ENCODE results near the gene AXL. TPM values are rescaled to one million over a fixed set of nuclear protein-coding genes. Genes with fewer than 3 reads are reported as not detected.

The AXL gene
- total and polyA plus RNA-seq, 9 of the 15 experiments (the other 6 are each of a cell fraction or from before 2014, with no cell fraction given) = 0.80 to 6.6 (median 1.6) TPM

DNA sequence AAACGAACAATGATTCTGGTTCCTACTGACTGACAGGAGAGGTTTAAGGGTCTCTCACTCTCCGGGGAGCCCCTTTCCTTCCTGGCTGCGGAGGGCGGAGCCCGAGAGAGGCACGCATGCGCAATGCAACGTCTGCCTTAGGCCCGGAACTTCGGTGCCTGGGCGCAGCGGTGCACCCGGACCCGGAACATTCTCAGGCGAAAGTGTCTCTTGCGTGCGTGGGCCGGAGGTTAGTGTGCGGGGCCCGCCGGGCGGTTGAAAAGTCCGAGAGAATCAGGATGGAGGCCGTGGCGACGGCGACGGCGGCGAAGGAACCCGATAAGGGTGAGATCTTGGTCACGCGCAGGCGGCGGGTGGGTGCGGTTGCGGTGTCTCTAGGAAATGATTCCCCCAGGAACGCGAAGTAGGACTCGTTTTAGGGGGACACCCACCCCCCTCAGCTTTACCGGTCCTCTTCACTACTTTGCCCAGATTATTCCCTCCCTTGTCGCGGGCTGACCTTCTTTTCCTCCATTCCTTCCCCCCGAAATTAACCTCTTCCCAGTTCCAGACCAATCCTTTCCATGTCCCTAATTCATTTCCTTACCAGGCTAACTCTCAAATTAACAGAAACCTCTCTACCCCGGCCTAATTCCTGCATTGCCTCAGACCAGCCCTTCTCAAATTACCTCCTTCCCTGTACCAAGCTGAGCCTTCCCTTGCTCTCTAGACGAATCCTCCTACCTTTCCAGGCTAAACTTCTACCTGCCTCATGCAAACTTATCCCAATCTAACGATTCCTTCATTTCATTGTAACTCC, 91.2 kb downstream of the AXL start, which contains the start of gene CCDC97 (continued):
- TF ChIP-seq CBX1 (IDR thresholded peaks at IDR 0.05; ENCODE audit: low read depth) (peak; percentile 72; the same call in 1 of the 2 replicates), ESRRA (IDR thresholded peaks at IDR 0.05; ENCODE audit: borderline replicate concordance, low read depth) (peak; percentile 90), IRF2 (CRISPR knock-in tag; IDR thresholded peaks at IDR 0.05) (no peak), NCOA2 (IDR thresholded peaks at IDR 0.05; ENCODE audit: partially characterized antibody in 2 of 2) (no peak), STAT5A (IDR thresholded peaks at IDR 0.05; ENCODE audit: borderline replicate concordance, low read length) (no peak; the same call in 1 of the 2 replicates), FUS (optimal IDR thresholded peaks at IDR 0.05; ENCODE audit: low read depth, low read length) (no peak), ADNP (tag; IDR thresholded peaks at IDR 0.05) (no peak), MYNN (IDR thresholded peaks at IDR 0.05) (peak; percentile 86), MYNN (CRISPR knock-in tag; IDR thresholded peaks at IDR 0.05) (no peak), HDAC8 (tag; IDR thresholded peaks at IDR 0.05) (no peak; the same call in 1 of the 2 replicates), TEAD2 (tag; IDR thresholded peaks at IDR 0.05) (no peak), GTF2E2 (tag; IDR thresholded peaks at IDR 0.05) (peak; percentile 93), BRCA1 (IDR thresholded peaks at IDR 0.05) (no peak), BRCA1 (CRISPR knock-in tag; IDR thresholded peaks at IDR 0.05) (no peak), NFIX (CRISPR knock-in tag; IDR thresholded peaks at IDR 0.05; ENCODE audit: low read depth) (no peak), TRIM28 (IDR thresholded peaks at IDR 0.05) (no peak; the same call in none of the 2 replicates), ZNF699 (CRISPR knock-in tag; IDR thresholded peaks at IDR 0.05; ENCODE audit: insufficient replicate concordance) (no peak), PHF8 (IDR thresholded peaks at IDR 0.05; ENCODE audit: borderline replicate concordance, low read length) (peak; percentile 91; the same call in 1 of the 2 replicates), BMI1 (IDR thresholded peaks at IDR 0.05; ENCODE audit: low read length) (peak; percentile 14; the same call in 1 of the 2 replicates), DMBX1 (CRISPR knock-in tag; IDR thresholded peaks at IDR 0.05; ENCODE audit: borderline replicate concordance) (no peak)
- TF ChIP-seq, protein P1, sequence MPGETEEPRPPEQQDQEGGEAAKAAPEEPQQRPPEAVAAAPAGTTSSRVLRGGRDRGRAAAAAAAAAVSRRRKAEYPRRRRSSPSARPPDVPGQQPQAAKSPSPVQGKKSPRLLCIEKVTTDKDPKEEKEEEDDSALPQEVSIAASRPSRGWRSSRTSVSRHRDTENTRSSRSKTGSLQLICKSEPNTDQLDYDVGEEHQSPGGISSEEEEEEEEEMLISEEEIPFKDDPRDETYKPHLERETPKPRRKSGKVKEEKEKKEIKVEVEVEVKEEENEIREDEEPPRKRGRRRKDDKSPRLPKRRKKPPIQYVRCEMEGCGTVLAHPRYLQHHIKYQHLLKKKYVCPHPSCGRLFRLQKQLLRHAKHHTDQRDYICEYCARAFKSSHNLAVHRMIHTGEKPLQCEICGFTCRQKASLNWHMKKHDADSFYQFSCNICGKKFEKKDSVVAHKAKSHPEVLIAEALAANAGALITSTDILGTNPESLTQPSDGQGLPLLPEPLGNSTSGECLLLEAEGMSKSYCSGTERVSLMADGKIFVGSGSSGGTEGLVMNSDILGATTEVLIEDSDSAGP (CRISPR knock-in tag; IDR thresholded peaks at IDR 0.05) = no peak
- TF ChIP-seq, protein P2, sequence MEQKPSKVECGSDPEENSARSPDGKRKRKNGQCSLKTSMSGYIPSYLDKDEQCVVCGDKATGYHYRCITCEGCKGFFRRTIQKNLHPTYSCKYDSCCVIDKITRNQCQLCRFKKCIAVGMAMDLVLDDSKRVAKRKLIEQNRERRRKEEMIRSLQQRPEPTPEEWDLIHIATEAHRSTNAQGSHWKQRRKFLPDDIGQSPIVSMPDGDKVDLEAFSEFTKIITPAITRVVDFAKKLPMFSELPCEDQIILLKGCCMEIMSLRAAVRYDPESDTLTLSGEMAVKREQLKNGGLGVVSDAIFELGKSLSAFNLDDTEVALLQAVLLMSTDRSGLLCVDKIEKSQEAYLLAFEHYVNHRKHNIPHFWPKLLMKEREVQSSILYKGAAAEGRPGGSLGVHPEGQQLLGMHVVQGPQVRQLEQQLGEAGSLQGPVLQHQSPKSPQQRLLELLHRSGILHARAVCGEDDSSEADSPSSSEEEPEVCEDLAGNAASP (IDR thresholded peaks at IDR 0.05) = no peak
- TF ChIP-seq, protein P3, sequence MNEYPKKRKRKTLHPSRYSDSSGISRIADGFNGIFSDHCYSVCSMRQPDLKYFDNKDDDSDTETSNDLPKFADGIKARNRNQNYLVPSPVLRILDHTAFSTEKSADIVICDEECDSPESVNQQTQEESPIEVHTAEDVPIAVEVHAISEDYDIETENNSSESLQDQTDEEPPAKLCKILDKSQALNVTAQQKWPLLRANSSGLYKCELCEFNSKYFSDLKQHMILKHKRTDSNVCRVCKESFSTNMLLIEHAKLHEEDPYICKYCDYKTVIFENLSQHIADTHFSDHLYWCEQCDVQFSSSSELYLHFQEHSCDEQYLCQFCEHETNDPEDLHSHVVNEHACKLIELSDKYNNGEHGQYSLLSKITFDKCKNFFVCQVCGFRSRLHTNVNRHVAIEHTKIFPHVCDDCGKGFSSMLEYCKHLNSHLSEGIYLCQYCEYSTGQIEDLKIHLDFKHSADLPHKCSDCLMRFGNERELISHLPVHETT (CRISPR knock-in tag; conservative IDR thresholded peaks at IDR 0.05 in 1 of 2, IDR thresholded peaks at IDR 0.05 in 1 of 2) = peak in 1 of 2 experiments; percentile 95; a peak in 2 of 4 replicates
- TF ChIP-seq, protein P4, sequence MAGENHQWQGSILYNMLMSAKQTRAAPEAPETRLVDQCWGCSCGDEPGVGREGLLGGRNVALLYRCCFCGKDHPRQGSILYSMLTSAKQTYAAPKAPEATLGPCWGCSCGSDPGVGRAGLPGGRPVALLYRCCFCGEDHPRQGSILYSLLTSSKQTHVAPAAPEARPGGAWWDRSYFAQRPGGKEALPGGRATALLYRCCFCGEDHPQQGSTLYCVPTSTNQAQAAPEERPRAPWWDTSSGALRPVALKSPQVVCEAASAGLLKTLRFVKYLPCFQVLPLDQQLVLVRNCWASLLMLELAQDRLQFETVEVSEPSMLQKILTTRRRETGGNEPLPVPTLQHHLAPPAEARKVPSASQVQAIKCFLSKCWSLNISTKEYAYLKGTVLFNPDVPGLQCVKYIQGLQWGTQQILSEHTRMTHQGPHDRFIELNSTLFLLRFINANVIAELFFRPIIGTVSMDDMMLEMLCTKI (IDR thresholded peaks at IDR 0.05; ENCODE audit: partially characterized antibody) = no peak
